ENCODE results near the gene HOXA6. TPM values are rescaled to one million over a fixed set of nuclear protein-coding genes. Genes with fewer than 3 reads are reported as not detected.

The HOXA6 gene
- total RNA-seq, 1 donor: 11.2 TPM

- TF ChIP-seq CTCF (IDR thresholded peaks at IDR 0.05; ENCODE audit: insufficient read depth, low read depth, low read length): no peak
- DNase-seq (ENCODE audit: low read depth): peak; percentile 67
- H3K4me3 ChIP-seq (ENCODE audit: low read depth, low read length): peak overlapping the region; percentile 67
Measured at GRCh38 chr7:27169658-27170425, 22.3 kb upstream of the HOXA6 start.

DNA sequence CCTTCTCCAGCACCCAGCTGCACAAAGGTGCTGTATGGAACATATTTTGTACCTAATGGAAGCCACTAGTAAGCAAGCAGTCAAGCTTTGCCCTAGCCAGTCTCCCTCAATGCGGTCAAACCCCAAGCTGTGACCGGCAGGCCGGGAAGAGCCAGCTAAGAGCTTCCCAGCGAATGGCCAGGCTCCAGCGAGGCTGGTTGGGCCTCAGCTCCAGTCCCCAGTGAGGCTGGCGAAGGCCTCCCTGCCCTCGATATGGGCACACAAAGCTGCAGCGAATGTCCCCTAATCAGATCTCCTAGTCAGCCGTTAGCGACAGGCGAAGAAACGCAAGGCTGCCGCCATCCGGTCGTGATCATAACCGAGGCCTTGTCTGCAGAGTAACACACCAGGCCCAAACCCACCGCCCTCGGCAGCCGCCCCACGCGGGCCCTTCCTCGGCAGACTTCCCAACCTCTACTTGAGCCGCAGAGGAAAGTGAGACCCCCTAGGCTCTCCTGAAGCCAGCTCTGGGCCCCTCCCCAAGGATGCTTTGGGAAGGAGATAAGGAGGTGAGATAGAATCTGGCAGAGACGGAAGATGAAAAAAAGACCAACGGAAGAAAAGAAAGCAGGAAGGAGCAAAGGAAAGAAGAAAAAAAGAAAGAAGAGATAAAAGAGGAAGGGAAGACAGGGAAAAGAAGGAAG lies 20.8 kb upstream of the HOXA6 start:
- H3K4me3 ChIP-seq (ENCODE audit: low read depth, low read length): peak overlapping the region; percentile 67
- peak; percentile 22 for TF ChIP-seq CTCF (IDR thresholded peaks at IDR 0.05; ENCODE audit: insufficient read depth, low read depth, low read length)
- peak; percentile 86 for DNase-seq (ENCODE audit: low read depth)

DNA sequence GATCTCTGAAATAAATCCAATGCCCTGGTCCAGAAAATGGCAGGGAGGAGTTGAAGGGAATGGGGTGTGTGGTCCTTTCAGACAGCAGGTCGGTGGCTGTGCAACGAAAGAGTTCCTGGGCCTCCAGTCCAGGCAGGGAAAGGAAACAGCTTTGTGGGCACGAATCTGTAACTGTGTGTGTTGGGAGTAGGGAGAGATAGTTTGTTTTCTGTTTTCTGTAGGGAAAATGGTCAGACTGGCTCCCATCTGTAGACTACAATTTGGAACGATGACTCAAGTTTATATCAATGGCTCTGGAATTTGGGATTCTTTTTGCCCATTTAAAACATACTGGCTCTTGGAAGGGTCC lies 20.3 kb upstream of the HOXA6 start:
- H3K4me3 ChIP-seq (ENCODE audit: low read depth, low read length): peak overlapping the region; percentile 67

GRCh38 chr7:27166531-27167505 lies 19.2 kb upstream of the HOXA6 start:
- no peak for TF ChIP-seq CTCF (IDR thresholded peaks at IDR 0.05; ENCODE audit: insufficient read depth, low read depth, low read length)
- peak overlapping the region; percentile 67 for H3K4me3 ChIP-seq (ENCODE audit: low read depth, low read length)
- DNase-seq (ENCODE audit: low read depth): peak; percentile 80

More for the DNA sequence above, 20.3 kb upstream of the HOXA6 start:
- TF ChIP-seq CTCF (IDR thresholded peaks at IDR 0.05; ENCODE audit: insufficient read depth, low read depth, low read length): no peak
- DNase-seq (ENCODE audit: low read depth): peak; percentile 76

DNA sequence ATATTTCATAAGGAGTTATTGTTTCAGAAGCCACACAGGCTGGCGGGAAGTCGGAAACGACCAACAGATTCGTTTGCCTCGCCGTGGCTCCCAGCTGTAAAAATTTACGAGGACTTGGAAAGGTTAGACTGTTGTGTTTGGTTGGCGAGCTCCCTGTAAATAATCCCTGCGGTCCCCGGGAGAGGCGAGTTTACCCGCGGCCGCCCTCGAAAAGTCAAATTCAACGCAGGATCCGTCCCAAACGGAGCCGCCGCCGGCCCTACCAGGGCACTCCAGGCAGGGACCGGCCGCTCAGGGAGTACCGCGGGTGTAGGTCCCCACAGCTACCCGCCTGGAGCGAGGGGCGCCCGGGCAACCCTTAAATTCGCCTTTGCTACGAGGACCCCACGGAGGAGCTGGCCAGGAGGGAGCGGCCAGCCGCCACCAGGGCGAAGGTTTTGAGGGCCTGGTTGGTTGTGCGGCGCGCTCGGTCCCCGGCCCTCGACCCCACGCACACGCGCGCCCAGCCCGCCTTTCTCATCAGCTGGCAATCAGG lies 18.5 kb upstream of the HOXA6 start:
- DNase-seq (ENCODE audit: low read depth): peak; percentile 92
- no peak for TF ChIP-seq CTCF (IDR thresholded peaks at IDR 0.05; ENCODE audit: insufficient read depth, low read depth, low read length)
- peak overlapping the region; percentile 67 for H3K4me3 ChIP-seq (ENCODE audit: low read depth, low read length)
